A375 (cell line): Measurements from ENCODE around the gene C19orf67. TPM values are rescaled to one million over a fixed set of nuclear protein-coding genes. Genes with fewer than 3 reads are reported as not detected.

Experiments used
- total RNA-seq: library from RNA; depleted of rRNA; stranded (reverse); fragments of >200 nt; shearing (Covaris generic); gene quantifications from 2 replicates; pipeline ENCODE4 v1.2.3, GENCODE V29; 2014; rRNA removed

Gene C19orf67
- total RNA-seq = not detected in 2 replicates

GRCh38 chr19:14085309-14085995 is at the start of gene C19orf67:
TSS of gene C19orf67 (minus strand) at chr19:14085783. CDS start at chr19:14085627, 156 bp downstream.

GRCh38 chr19:14117668-14118164 is 32.1 kb upstream of the C19orf67 start, which contains the start of gene PRKACA:
TSS of gene PRKACA (minus strand) at chr19:14117762. CDS start at chr19:14117547, 215 bp downstream.

GRCh38 chr19:14090509-14091080 is 5.0 kb upstream of the C19orf67 start, which contains the start of gene SAMD1:
TSS of gene SAMD1 (minus strand) at chr19:14090751.

GRCh38 chr19:14072535-14073260 is 12.9 kb downstream of the C19orf67 start, which contains the start of gene MISP3:
TSS of gene MISP3 (plus strand) at chr19:14072786. CDS start at chr19:14073310, 524 bp downstream.

GRCh38 chr19:14061751-14062557 is 23.6 kb downstream of the C19orf67 start, which contains the start of gene PALM3:
TSS of gene PALM3 (minus strand) at chr19:14062076. CDS start at chr19:14061980, 96 bp downstream.

DNA sequence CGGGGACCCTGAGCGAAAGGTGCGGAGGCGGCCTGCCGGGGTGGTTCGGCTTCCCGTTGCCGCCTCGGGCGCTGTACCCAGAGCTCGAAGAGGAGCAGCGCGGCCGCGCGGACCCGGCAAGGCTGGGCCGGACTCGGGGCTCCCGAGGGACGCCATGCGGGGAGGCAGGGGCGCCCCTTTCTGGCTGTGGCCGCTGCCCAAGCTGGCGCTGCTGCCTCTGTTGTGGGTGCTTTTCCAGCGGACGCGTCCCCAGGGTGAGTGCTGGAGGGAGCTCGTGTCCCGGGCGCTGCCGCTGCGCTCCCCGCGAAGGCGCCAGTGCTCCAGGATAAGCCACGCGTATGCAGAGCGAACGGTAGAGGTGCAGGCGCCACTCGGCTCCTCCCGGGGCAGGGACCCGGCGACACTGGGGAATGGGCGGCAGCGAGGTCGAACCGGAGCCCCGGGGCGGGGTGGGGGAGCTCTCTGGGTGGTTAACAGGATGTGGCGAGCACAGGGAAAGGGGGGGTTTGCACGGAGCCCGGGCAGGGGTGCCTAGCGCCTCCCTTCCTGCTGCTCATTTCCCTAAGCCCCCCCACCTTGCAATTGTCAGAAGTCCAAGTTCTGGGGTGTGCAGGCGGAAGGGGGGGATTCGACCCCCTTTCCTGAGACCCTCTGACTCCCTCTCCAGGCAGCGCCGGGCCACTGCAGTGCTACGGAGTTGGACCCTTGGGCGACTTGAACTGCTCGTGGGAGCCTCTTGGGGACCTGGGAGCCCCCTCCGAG is 53.7 kb downstream of the C19orf67 start, which contains the start of gene IL27RA:
IL27RA (plus strand) TSS at position 44 of the 762 bp plus-strand sequence; CDS start at position 155, 111 bp downstream.

Other genes starting within 250 kb of the C19orf67 start
- gene NANOS3, start 208.6 kb downstream of the C19orf67 start, total RNA-seq = not detected in 2 replicates
- gene BRME1, start 179.7 kb downstream of the C19orf67 start, total RNA-seq = 3.0 and 5.6 TPM in 2 replicates
- gene CC2D1A, start 179.6 kb downstream of the C19orf67 start, total RNA-seq = 44.1 and 52.4 TPM in 2 replicates
- 0.24 TPM in 1 of 2 replicates, not detected in the other for gene PODNL1, start 147.4 kb downstream of the C19orf67 start, total RNA-seq
- 54.0 and 59.6 TPM in 2 replicates for gene DCAF15, start 133.3 kb downstream of the C19orf67 start, total RNA-seq
- 7.1 and 9.0 TPM in 2 replicates for gene RFX1, start 79.5 kb downstream of the C19orf67 start, total RNA-seq
- gene RLN3, start 57.6 kb downstream of the C19orf67 start, total RNA-seq = not detected in 2 replicates
- gene IL27RA, start 54.0 kb downstream of the C19orf67 start, total RNA-seq = 12.2 and 15.0 TPM in 2 replicates
- 1.1 TPM in 2 replicates for gene PALM3, start 23.7 kb downstream of the C19orf67 start, total RNA-seq
- 0.82 and 2.6 TPM in 2 replicates for gene MISP3, start 13.0 kb downstream of the C19orf67 start, total RNA-seq
- 61.4 and 76.1 TPM in 2 replicates for gene SAMD1, start 5.0 kb upstream of the C19orf67 start, total RNA-seq
- gene PRKACA, start 32.0 kb upstream of the C19orf67 start, total RNA-seq = 31.3 and 39.7 TPM in 2 replicates
- gene ASF1B, start 50.8 kb upstream of the C19orf67 start, total RNA-seq = 40.6 and 44.3 TPM in 2 replicates
- 15.2 and 16.1 TPM in 2 replicates for gene ADGRL1, start 120.4 kb upstream of the C19orf67 start, total RNA-seq